ENCODE measurements around the gene FBH1. TPM values are rescaled to one million over a fixed set of nuclear protein-coding genes. Genes with fewer than 3 reads are reported as not detected.

The FBH1 gene
- total RNA-seq, 1 donor from 2014 or later: 87.4 TPM

- H3K9me3 Mint-ChIP-seq (ENCODE audit: low read depth): no peaks in the 10 kb centered on the region
- H3K27ac Mint-ChIP-seq: no peak overlapping the region
- H3K4me1 Mint-ChIP-seq (ENCODE audit: low read depth): no peaks in the 10 kb centered on the region
- H3K27me3 Mint-ChIP-seq: no peaks in the 10 kb centered on the region
- peaks cover 38% of the 10 kb centered on the region for H3K36me3 Mint-ChIP-seq (ENCODE audit: insufficient read depth)
- no peak overlapping the region for H3K4me3 Mint-ChIP-seq (ENCODE audit: low read depth)
- no peak for DNase-seq (ENCODE audit: low spot score, unreplicated experiment)
- TF ChIP-seq CTCF (IDR thresholded peaks at IDR 0.05; ENCODE audit: unreplicated experiment): no peak
These were observed 23.7 kb downstream of the FBH1 start for GRCh38 chr10:5913736-5914135.

GRCh38 chr10:5915451-5915850 is 25.4 kb downstream of the FBH1 start:
- peaks cover 35% of the 10 kb centered on the region for H3K36me3 Mint-ChIP-seq (ENCODE audit: insufficient read depth)
- no peak overlapping the region for H3K27ac Mint-ChIP-seq
- TF ChIP-seq CTCF (IDR thresholded peaks at IDR 0.05; ENCODE audit: unreplicated experiment): no peak
- no peak overlapping the region for H3K4me3 Mint-ChIP-seq (ENCODE audit: low read depth)
- H3K27me3 Mint-ChIP-seq: no peaks in the 10 kb centered on the region
- no peaks in the 10 kb centered on the region for H3K4me1 Mint-ChIP-seq (ENCODE audit: low read depth)
- no peak for DNase-seq (ENCODE audit: low spot score, unreplicated experiment)
- H3K9me3 Mint-ChIP-seq (ENCODE audit: low read depth): no peaks in the 10 kb centered on the region

- Mint-ChIP-seq H3K27ac (no peak overlapping the region), H3K36me3 (ENCODE audit: insufficient read depth) (peaks cover 38% of the 10 kb centered on the region), H3K27me3 (no peaks in the 10 kb centered on the region), H3K4me3 (ENCODE audit: low read depth) (no peak overlapping the region), H3K4me1 (ENCODE audit: low read depth) (no peaks in the 10 kb centered on the region), H3K9me3 (ENCODE audit: low read depth) (no peaks in the 10 kb centered on the region)
- no peak for DNase-seq (ENCODE audit: low spot score, unreplicated experiment)
- no peak for TF ChIP-seq CTCF (IDR thresholded peaks at IDR 0.05; ENCODE audit: unreplicated experiment)
These were observed 27.3 kb downstream of the FBH1 start for GRCh38 chr10:5917305-5917704.

- Mint-ChIP-seq H3K4me1 (ENCODE audit: low read depth) (no peaks in the 10 kb centered on the region), H3K4me3 (ENCODE audit: low read depth) (no peak overlapping the region), H3K9me3 (ENCODE audit: low read depth) (no peaks in the 10 kb centered on the region), H3K27me3 (no peaks in the 10 kb centered on the region), H3K36me3 (ENCODE audit: insufficient read depth) (peaks cover 35% of the 10 kb centered on the region), H3K27ac (no peak overlapping the region)
- no peak for DNase-seq (ENCODE audit: low spot score, unreplicated experiment)
- no peak for TF ChIP-seq CTCF (IDR thresholded peaks at IDR 0.05; ENCODE audit: unreplicated experiment)
These were observed 28.7 kb downstream of the FBH1 start for GRCh38 chr10:5918763-5919162.

GRCh38 chr10:5919568-5919967 is 29.5 kb downstream of the FBH1 start:
- no peak for TF ChIP-seq CTCF (IDR thresholded peaks at IDR 0.05; ENCODE audit: unreplicated experiment)

More at GRCh38 chr10:5919568-5919967, 29.5 kb downstream of the FBH1 start:
- DNase-seq (ENCODE audit: low spot score, unreplicated experiment): no peak
- Mint-ChIP-seq H3K4me1 (ENCODE audit: low read depth) (no peaks in the 10 kb centered on the region), H3K4me3 (ENCODE audit: low read depth) (no peak overlapping the region), H3K36me3 (ENCODE audit: insufficient read depth) (peaks cover 37% of the 10 kb centered on the region), H3K27me3 (no peaks in the 10 kb centered on the region), H3K27ac (no peak overlapping the region), H3K9me3 (ENCODE audit: low read depth) (no peaks in the 10 kb centered on the region)

All from progenitor cell of endocrine pancreas (in vitro differentiated cells).